Measurements from ENCODE around the gene MRPS26. TPM values are rescaled to one million over a fixed set of nuclear protein-coding genes. Genes with fewer than 3 reads are reported as not detected.

MRPS26 gene
- total RNA-seq (2016; rRNA removed; fragmentation: Illumina TruSeq; extraction: Trizol) = 187 and 201 TPM in 2 replicates
- 73.7 and 85.4 TPM in 2 replicates for total RNA-seq (2016; cell fraction: cytosol; rRNA removed; fragmentation: Illumina TruSeq; extraction: Trizol; ENCODE audit: low read depth)
- 186 and 201 TPM in 2 replicates for total RNA-seq (2016; cell fraction: insoluble cytoplasmic fraction; rRNA removed; fragmentation: Illumina TruSeq; extraction: Trizol)
- 110 and 125 TPM in 2 replicates for total RNA-seq (2016; cell fraction: membrane; rRNA removed; fragmentation: Illumina TruSeq; extraction: Trizol)
- total RNA-seq (2016; cell fraction: nucleus; rRNA removed; fragmentation: Illumina TruSeq; extraction: Trizol) = 63.7 and 71.2 TPM in 2 replicates
- polyA plus RNA-seq (2011; rRNA removed) = 89.8 and 96.6 TPM in 2 replicates
- polyA plus RNA-seq (2011; cell fraction: cytosol; rRNA removed) = 91.9 and 140 TPM in 2 replicates
- polyA plus RNA-seq (2011; cell fraction: nucleus; rRNA removed) = 52.3 and 57.4 TPM in 2 replicates
- polyA plus RNA-seq (2012) = 67.7 and 77.8 TPM in 2 replicates
- 65.7 and 79.0 TPM in 2 replicates for polyA plus RNA-seq (2016; cell fraction: cytosol; fragmentation: Illumina TruSeq; extraction: Trizol; ENCODE audit: low read depth)
- polyA plus RNA-seq (2016; cell fraction: insoluble cytoplasmic fraction; fragmentation: Illumina TruSeq; extraction: Trizol; ENCODE audit: low read depth) = 195 and 204 TPM in 2 replicates
- polyA plus RNA-seq (2016; cell fraction: membrane; fragmentation: Illumina TruSeq; extraction: Trizol; ENCODE audit: low read depth) = 80.8 and 93.5 TPM in 2 replicates
- polyA plus RNA-seq (2016; cell fraction: nucleus; fragmentation: Illumina TruSeq; extraction: Trizol; ENCODE audit: insufficient read depth, low read depth) = 120 and 125 TPM in 2 replicates
- 22.4 and 55.0 TPM in 2 replicates for polyA minus RNA-seq (2011; rRNA and poly(A)+ RNA removed; ENCODE audit: low replicate concordance)
- polyA minus RNA-seq (2011; cell fraction: cytosol; rRNA and poly(A)+ RNA removed) = 24.7 and 35.9 TPM in 2 replicates
- 13.3 and 16.5 TPM in 2 replicates for polyA minus RNA-seq (2011; cell fraction: nucleus; rRNA and poly(A)+ RNA removed)
- Bru-seq, nascent RNA = percentile 94 among the genes with signal in this experiment
- percentile 97 among the genes with signal in this experiment for BruChase-seq, experiment 1, labeled RNA remaining after a 6-hour chase
- BruChase-seq, experiment 2, labeled RNA remaining after a 2-hour chase = percentile 96 among the genes with signal in this experiment
- long read RNA-seq, experiment 1, transcript MRPS26-201 (4 exons, 1,127 nt) = major isoform, 306 of 358 reads
- long read RNA-seq, experiment 1, partial matches to known transcripts = 44 of 358 reads
- long read RNA-seq, experiment 1, other reads (novel, unspliced or antisense) = 8 of 358 reads
- long read RNA-seq, experiment 2, transcript MRPS26-201 (4 exons, 1,127 nt) = major isoform, 110 of 272 reads
- long read RNA-seq, experiment 2, partial matches to known transcripts = 127 of 272 reads
- long read RNA-seq, experiment 2, other reads (novel, unspliced or antisense) = 35 of 272 reads

DNA sequence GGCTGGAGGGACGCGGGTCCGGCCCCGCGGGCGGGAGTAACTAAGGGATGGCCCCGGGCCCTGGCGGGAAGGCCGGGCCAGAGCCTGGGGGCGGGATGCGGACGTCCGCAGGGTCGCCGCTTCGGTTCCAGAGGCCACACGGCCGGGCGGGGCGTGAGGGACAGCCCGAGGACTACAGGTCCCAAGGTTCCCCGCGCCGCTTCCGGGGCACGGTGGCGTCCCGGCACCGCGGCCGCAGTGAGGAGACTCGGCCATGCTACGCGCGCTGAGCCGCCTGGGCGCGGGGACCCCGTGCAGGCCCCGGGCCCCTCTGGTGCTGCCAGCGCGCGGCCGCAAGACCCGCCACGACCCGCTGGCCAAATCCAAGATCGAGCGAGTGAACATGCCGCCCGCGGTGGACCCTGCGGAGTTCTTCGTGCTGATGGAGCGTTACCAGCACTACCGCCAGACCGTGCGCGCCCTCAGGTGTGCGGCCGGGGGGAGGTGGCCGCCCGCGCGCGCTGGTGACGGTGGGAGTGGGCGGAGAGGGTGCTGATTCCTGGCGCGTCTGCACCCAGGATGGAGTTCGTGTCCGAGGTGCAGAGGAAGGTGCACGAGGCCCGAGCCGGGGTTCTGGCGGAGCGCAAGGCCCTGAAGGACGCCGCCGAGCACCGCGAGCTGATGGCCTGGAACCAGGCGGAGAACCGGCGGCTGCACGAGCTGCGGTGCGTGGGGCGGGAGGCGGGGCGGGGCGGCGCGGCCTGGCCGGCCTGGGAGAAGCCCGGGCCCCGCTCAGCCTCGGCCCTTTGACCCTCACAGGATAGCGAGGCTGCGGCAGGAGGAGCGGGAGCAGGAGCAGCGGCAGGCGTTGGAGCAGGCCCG is at the start of gene MRPS26:
MRPS26 (plus strand) TSS at position 237 of the 861 bp plus-strand sequence; CDS start at position 254, 17 bp downstream.
- H3K4me2 ChIP-seq (ENCODE audit: low read depth, low read length) = peak within 1 kb of the TSS; percentile 99
- no peaks in the 10 kb centered on the region for H4K20me1 ChIP-seq (ENCODE audit: insufficient read depth, low read length)
- no TSS peak for BruUV-seq (replicated peaks)
- ChIA-PET CTCF (ENCODE audit: low intra/inter-chr PET ratio, low total read pairs) (no interaction called here), POLR2A (interaction anchor here (0.6 to 2.4 kb wide), 21 partner anchors 8 to 393 kb away, joined by 3 to 10 read pairs (median 3); partner anchors contain the start of genes FASTKD5, IDH3B, NOP56 and PCED1A)
- H3K4me1 ChIP-seq (ENCODE audit: insufficient read depth, low read length) = peaks cover 42% of the 10 kb centered on the region
- peak; percentile 91 for DNase-seq (ENCODE audit: low spot score)
- H3K79me2 ChIP-seq (ENCODE audit: insufficient read depth, low read length) = peaks cover 18% of the 10 kb centered on the region
- peak within 1 kb of the TSS; percentile 65 for H2AFZ ChIP-seq (ENCODE audit: low read length)
- FAIRE-seq = no peak
- no peaks in the 10 kb centered on the region for H3K9me3 ChIP-seq (ENCODE audit: low read length)
- in situ Hi-C loops (cut with HindIII; ENCODE audit: extremely low pct_ligation_motif_present, low pct_unique_long_range_greater_than_20kb) = no loop called here
- peak within 1 kb of the TSS; percentile 89 to 97 (median 95) for H3K4me3 ChIP-seq (replicated peaks in 1 of 3; ENCODE audit: insufficient read depth in 1 of 3, low read depth in 2 of 3, low read length in 3 of 3)
- H3K36me3 ChIP-seq (replicated peaks in 1 of 2; ENCODE audit: control insufficient read depth in 1 of 2, insufficient read depth in 2 of 2, low read length in 2 of 2) = peaks cover 18 to 29% of the 10 kb centered on the region in 2 experiments
- ATAC-seq = peak; percentile 95
- H3K27ac ChIP-seq (ENCODE audit: extremely low read length, insufficient read depth, low read length) = peak within 1 kb of the TSS; percentile 85
- intact Hi-C loops (cut with micrococcal nuclease; ENCODE audit: unreplicated experiment) = loop anchor here (10.0 kb wide), 1 partner anchor 131 kb away; no protein-coding TSS in a partner anchor
- H3K27me3 ChIP-seq (ENCODE audit: control insufficient read depth in 1 of 2, insufficient read depth in 2 of 2, low read length in 2 of 2) = no peaks in the 10 kb centered on the region; a peak in 1 of 5 replicates
- peak within 1 kb of the TSS; percentile 89 for H3K9ac ChIP-seq (ENCODE audit: insufficient read depth, low read depth, low read length)
- WGBS (ENCODE audit: low lambda C conversion rate) = under 1% methylated on average over 65 of the region's 104 CpGs
- peak; percentile 87 for TF ChIP-seq MEIS2 (CRISPR knock-in tag; IDR thresholded peaks at IDR 0.05)
- TF ChIP-seq, protein P1, sequence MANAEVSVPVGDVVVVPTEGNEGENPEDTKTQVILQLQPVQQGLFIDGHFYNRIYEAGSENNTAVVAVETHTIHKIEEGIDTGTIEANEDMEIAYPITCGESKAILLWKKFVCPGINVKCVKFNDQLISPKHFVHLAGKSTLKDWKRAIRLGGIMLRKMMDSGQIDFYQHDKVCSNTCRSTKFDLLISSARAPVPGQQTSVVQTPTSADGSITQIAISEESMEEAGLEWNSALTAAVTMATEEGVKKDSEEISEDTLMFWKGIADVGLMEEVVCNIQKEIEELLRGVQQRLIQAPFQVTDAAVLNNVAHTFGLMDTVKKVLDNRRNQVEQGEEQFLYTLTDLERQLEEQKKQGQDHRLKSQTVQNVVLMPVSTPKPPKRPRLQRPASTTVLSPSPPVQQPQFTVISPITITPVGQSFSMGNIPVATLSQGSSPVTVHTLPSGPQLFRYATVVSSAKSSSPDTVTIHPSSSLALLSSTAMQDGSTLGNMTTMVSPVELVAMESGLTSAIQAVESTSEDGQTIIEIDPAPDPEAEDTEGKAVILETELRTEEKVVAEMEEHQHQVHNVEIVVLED (CRISPR knock-in tag; IDR thresholded peaks at IDR 0.05; ENCODE audit: borderline replicate concordance) = peak; percentile 97
- TF ChIP-seq SRSF9 (IDR thresholded peaks at IDR 0.05; ENCODE audit: borderline replicate concordance, insufficient read depth, low read depth, low read length, poor library complexity, severe bottlenecking) = no peak
- TF ChIP-seq, protein P2, sequence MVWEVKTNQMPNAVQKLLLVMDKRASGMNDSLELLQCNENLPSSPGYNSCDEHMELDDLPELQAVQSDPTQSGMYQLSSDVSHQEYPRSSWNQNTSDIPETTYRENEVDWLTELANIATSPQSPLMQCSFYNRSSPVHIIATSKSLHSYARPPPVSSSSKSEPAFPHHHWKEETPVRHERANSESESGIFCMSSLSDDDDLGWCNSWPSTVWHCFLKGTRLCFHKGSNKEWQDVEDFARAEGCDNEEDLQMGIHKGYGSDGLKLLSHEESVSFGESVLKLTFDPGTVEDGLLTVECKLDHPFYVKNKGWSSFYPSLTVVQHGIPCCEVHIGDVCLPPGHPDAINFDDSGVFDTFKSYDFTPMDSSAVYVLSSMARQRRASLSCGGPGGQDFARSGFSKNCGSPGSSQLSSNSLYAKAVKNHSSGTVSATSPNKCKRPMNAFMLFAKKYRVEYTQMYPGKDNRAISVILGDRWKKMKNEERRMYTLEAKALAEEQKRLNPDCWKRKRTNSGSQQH (CRISPR knock-in tag; IDR thresholded peaks at IDR 0.05; ENCODE audit: low read depth) = peak; percentile 88
- TF ChIP-seq, protein P3, sequence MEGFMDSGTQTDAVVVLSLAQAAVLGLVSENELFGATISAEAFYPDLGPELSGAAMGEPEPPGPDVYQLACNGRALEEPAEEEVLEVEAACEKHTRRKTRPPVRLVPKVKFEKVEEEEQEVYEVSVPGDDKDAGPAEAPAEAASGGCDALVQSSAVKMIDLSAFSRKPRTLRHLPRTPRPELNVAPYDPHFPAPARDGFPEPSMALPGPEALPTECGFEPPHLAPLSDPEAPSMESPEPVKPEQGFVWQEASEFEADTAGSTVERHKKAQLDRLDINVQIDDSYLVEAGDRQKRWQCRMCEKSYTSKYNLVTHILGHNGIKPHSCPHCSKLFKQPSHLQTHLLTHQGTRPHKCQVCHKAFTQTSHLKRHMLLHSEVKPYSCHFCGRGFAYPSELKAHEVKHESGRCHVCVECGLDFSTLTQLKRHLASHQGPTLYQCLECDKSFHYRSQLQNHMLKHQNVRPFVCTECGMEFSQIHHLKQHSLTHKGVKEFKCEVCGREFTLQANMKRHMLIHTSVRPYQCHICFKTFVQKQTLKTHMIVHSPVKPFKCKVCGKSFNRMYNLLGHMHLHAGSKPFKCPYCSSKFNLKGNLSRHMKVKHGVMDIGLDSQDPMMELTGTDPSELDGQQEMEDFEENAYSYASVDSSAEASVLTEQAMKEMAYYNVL (CRISPR knock-in tag; IDR thresholded peaks at IDR 0.05; ENCODE audit: borderline replicate concordance) = peak; percentile 63
- TF ChIP-seq ZNF354B (CRISPR knock-in tag; IDR thresholded peaks at IDR 0.05) = peak; percentile 96; the same call in 1 of the 2 replicates
- TF ChIP-seq POLR2AphosphoS5 (IDR thresholded peaks at IDR 0.05; ENCODE audit: low read depth, low read length) = peak; percentile 90
- TF ChIP-seq ZNF17 (CRISPR knock-in tag; IDR thresholded peaks at IDR 0.05) = no peak
